GM18526 (cell line): ENCODE measurements around the gene RUNX3.

ENCODE experiments used
- POLR2A ChIP-seq: IDR thresholded peaks from 3 replicates; pipeline ENCODE4 v1.6.1; 2011; ENCODE audit not compliant: insufficient read length; ENCODE audit errors: extremely low read depth

RUNX3 gene

DNA sequence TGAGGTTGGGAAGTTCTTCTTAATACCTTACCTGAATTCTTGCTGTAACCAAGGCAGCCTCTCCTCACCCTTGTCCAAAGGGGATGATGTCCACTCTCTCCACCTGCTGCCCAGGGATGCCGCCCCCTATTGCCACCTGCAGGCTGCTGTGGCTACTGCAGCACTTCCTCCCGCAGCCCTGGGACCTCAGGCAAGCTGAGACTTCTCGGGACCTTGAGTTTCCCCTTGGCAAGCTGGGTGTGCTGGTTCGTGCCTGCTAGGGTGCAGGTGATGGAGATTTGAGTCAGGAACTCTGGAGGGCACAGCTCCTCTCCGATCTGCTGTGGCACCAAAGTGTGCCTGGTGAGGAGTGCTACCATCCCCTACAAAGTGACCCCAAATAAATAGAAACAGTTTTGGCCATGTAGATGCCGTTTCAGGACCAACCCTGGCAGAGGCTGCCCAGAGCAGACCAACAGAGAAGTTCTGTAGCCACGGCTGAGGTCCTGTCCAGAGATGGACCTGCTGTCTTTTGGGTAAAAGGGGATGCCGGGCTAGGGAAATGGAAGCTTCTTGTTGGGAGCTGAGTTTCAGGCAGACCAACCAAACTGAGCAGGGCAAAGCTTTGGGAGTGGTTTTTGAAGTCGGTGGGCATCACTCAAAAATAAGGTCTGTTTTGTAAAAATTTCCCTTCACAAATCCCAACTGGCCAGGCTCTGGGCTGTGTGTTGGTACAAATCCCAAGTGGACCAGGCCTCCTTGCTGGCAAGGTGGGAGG is 31.7 kb downstream of the RUNX3 start:
- peak; percentile 11 for TF ChIP-seq POLR2A

DNA sequence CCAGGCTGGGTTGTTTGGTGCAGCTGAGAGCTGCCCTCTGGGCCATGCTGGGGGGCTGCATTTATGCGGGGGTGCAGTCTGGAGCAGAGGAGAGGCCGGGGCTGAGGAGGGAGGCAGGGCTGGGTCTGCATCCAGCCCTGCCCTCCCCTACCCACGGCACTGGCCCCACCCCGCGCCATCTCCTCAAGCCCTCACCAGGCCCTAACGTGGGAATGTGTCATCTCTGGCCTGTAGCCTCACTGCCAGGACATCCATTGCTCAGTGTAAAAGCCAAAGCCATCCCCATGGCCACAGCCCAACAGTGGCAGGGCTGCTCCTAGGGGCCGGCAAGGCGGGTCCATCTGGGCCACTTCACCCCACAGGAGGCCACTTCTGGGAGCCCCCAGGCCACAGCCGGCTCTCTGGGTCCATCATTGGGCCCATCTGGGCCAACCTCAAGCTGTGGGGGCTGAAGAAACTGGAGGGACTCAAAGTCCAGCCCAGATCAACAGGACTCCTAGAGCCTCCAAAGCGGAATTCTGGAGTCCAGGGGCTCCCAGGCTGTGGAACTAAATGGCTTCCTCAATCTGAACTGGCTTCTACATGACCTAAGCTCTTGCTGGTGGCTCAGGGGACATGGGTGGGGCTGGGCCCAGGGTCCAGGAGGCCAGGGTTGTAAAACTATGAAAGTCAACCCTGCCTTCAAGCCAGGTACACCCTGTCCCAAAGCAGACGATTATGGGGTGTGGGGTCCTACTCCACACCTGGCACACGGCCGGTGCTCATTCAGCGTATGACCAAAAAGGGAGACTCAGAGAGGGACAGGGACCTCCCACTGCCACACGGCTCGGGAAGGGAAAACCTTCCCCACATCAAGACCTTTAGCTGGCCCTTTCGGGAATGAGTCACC is 32.6 kb downstream of the RUNX3 start:
- TF ChIP-seq POLR2A, result no peak

DNA sequence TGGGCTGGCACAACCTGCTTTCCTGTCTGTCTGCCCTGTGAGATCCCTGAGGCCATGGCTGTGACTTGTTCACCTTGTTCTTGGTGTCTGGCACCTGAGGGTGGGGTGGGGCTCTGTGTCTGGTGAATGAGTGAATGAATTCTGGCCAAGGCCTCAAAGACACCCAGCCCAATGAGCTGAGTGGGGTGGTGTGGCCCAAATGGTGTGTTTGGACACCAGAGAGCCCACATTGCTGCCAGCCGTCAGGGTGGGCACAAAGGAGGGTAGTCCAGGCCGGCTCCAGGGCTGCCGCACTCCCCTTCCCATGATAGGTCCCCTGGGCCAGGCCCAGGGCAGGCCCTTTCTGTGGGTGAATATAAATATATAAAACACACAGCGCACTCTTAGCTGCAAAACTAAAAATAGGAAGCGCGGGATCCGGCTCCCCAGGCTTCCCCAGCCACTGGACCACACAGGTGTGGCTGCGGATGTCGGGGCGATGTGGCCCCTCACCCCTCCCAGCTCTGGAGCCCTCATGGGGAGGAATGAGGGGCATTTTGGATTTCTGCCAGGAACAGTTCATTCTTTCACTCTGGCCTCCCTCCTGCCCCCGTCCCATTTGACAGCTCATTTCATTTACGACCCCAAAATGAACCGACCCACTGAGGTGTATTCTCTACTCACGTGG is 33.3 kb downstream of the RUNX3 start:
- no peak for TF ChIP-seq POLR2A

DNA sequence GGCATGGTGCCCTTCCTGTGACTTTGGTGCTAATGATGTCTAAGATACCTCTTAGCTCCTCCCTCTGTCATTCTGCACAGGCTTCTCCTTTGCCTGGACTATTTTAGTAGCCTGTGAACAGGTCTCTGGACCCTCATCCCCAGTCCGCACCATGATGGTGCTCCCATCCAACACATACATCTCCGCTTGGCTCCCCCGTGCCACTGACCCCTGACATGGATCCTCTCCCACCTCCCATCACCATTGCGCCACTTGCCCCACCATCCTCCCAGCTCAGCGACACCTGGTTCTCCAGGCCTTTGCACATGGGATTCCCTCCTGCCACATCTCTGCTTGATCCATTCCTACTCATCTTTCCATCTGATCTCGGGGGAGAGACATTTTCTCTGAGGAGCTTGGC is 33.9 kb downstream of the RUNX3 start:
- no peak for TF ChIP-seq POLR2A

DNA sequence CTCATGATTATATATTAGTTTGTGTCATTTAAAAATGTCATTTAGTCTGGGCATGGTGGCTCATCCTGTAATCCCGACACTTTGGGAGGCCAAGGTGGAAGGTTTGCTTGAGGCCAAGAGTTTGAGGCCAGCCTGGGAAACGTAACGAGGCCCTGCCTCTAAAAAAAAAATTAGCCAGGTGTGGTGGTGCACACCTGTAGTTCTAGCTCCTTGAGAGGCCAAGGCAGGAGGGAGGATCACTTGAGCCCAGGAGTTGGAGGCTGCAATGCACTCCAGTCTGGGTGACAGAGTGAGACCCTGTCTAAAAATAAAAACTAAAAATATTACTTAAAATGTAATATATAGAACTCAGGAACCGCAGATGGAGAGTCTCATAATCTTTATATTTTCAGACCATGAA is 34.6 kb downstream of the RUNX3 start:
- TF ChIP-seq POLR2A, result no peak

DNA sequence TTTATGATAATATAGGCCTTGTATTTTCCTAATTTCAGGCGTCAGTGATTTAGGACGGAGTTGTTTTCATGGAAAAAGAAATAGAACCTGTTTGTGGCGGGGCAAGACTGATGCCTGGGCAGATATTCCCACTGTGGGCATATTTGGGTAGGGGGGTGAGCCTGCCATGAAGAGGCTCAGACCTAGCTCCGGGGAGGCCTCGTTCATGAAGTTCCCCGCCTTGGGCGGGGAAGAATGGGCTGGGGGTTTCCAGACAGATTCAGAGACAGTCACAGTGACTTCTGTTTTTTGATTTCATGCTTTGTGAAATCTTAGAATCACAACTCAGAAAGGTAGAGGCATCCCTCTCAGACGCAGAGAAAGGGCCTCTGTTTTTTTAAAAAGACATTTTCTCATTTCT is 36.1 kb downstream of the RUNX3 start:
- TF ChIP-seq POLR2A, result no peak

DNA sequence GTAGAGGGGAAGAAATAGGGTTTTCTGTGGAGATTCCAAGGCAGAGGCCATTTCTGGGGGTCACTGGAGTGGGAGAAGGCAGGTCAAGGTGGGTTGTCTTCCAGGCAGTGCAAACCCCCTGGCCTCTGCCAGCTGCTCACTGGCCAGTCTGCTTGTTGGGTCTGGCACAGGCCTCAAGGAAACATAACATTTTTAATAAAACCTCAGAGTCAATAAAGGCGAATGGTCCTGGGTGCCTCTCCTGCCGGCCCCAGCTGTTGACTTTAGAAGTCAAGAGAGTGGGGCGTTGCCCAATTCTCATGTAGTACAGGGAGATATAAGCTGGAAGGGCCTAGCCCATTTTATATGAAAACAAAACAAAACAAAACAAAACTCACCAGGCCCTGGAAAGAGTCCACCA is 36.6 kb downstream of the RUNX3 start:
- TF ChIP-seq POLR2A, result no peak

DNA sequence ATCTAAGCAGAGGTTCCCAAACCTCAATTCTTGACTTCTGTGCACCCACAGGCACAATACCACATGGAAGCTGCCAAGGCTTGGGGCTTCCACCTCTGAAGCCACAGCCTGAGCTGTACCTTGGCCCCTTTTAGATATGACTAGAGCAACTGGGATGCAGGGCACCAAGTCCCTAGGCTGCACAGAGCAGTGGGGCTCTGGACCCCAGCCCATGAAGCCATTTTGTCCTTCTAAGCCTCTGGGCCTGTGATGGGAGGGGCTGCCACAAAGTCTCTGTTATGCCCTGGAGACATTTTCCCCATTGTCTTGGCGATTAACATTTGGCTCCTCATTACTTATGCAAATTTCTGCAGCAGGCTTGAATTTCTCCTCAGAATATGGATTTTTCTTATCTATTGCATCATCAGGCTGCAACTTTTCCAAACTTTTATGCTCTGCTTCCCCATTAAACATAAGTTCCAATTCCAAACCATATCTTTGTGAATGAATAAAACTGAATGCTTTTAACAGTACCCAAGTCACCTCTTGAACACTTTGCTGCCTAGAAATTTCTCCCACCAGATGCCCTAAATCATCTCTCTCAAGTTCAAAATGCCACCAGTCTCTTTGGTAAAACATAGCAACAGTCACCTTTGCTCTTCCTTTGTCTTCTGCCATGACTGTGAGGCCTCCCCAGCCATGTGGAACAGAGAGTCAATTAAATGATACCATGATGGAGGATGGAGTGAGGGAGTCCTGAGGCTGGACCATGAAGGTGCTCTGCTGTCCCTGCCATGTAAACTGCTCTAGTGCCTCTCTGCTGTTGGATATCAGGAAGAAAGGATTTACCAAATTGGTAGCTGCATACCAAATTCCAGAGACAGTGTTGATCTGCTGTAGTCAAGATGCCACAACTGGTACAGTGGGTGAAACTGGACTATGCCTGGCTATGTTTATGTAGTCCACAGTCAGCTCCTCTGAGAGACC is 37.6 kb downstream of the RUNX3 start:
- TF ChIP-seq POLR2A, result no peak

DNA sequence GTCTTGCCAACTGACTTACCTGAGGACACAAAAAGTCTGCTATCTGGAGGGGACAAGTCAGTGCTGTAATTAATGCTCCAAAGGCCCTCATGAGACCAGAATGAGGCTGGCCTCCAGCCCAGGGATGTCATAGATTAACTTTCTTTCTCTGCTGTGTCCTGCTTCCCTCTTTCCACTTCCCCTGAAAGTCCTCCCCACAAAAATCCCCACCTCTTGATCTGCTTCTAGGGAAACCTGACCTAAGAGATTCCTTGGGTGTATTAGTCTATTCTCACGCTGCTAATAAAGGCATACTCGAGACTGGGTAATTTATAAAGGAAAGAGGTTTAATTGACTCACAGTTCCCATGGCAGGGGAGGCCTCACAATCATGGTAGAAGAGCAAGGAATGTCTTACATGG is 39.2 kb downstream of the RUNX3 start:
- TF ChIP-seq POLR2A, result no peak

DNA sequence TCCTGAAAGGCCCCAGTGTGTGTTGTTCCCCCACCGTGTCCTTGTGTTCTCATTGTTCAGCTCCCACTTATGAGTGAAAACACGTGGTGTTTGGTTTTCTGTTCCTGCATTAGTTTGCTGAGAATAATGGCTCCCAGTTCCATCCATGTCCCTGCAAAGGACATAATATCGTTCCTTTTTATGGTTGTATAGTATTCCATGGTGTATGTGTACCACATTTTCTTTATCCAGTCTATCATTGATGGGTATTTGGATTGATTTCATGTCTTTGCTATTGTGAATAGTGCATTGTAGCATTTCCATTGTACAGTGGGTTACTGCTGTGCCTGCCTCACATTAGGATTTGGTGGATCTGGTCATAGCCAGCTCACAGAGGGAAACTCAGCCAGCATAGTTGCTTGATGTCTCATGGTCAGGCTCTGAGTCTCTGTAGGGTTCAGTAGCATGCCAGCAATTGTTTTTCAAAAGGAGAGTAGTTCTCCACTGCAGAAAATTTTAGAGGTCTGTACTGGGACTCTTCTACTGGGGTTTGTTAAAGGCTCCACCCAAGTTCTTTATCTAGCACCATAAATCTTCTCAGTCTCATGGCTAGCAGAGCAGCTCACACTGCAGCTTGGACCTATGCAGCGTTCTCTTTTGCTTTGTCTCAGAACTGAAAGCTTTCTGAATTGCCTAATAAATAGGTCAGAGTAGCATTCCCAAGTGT is 41.0 kb downstream of the RUNX3 start:
- TF ChIP-seq POLR2A, result no peak

DNA sequence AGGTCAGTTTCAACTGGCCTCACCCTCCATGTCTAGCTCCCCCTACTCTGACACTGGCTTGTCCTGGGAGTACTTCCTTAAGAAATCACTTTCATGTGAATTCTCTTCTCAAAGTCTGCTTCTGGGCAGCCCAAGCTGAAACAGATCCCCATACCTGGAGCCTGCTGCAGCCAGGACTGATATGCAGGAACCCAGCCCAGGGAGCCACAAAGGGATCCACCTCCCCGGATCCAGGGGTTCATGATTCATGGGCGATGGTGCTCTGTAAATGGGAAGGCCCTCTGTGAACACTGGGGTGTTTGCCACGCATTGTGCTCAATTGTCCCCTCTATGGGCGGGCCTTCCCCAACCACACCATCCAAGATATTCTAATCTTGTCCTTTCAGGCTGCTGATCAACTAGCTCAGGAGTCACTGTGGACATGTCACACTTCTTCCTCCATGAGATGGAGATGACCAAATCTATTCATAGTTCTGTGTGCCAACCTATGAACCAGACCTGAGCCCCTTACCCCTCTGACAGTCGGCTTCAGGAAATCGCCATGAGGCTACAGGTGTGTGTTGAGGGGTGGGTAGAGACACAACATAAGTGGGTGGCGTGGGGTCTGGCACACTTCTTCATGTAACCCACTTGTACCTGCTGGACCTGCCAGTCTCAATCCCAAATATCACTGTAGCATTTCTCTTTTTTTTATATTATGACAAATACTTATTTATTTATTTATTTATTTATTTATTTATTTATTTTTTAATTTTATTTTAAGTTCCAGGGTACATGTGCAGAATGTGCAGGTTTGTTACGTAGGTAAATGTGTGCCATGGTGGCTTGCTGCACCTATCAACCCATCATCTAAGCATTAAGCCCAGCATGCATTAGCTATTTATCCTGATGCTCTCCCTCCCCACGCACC is 41.8 kb downstream of the RUNX3 start:
- no peak for TF ChIP-seq POLR2A

DNA sequence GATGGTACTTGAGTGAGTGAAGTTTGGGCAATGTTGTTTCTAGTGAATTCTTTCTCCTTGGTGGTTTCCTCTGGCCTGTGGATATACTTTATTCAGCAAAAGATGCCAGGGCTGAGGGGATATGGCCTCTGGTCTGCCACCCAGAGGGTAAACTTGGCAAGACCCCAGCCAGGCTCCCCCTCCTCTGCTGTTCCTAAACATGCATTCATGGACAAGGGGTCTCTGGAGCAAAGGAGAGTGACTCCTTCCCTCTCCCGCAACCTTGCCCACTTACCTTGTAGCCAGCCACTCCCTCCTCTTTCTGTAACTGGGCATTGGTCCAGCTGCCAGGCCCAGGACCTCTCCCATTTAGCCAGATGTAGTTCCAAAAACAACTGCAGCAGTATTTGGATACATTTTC is 43.8 kb downstream of the RUNX3 start:
- TF ChIP-seq POLR2A, result no peak

DNA sequence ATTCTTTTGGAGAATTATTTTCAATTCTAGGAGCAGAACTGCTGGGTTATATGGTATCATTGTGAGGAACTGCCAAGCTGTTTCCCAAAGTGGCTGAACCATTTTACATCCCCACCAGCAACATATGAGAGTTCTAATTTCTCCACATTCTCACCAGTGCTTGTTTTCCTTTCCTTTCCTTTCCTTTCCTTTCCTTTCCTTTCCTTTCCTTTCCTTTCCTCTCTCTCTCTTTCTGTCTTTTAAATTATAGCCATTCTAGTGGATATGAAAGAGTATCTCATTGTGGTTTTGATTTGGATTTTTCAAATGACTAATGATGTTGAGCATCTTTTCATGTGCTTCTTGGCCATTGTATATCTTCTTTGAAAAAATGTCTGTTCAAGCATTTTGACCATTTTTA is 45.3 kb downstream of the RUNX3 start:
- no peak for TF ChIP-seq POLR2A
